BLaER1 (cell line): ENCODE data around the gene RAD1.

Source experiments
- H3K27ac ChIP-seq: shearing (Covaris generic); formaldehyde crosslinking; 2 replicates; pipeline ENCODE4 v1.8.1; 2022
- H3K27me3 ChIP-seq: shearing (Covaris generic); formaldehyde crosslinking; 2 replicates; pipeline ENCODE4 v1.8.1; 2022
- H3K36me3 ChIP-seq: shearing (Covaris generic); formaldehyde crosslinking; 2 replicates; pipeline ENCODE4 v1.8.1; 2022
- H3K4me1 ChIP-seq: shearing (Covaris generic); formaldehyde crosslinking; 2 replicates; pipeline ENCODE4 v1.8.1; 2022
- H3K4me2 ChIP-seq: shearing (Covaris generic); formaldehyde crosslinking; 2 replicates; pipeline ENCODE4 v1.8.1; 2022
- H3K4me3 ChIP-seq: shearing (Covaris generic); formaldehyde crosslinking; 2 replicates; pipeline ENCODE4 v1.8.1; 2022
- H3K9ac ChIP-seq: shearing (Covaris generic); formaldehyde crosslinking; 2 replicates; pipeline ENCODE4 v1.8.1; 2022
- H3K9me3 ChIP-seq: shearing (Covaris generic); formaldehyde crosslinking; 2 replicates; pipeline ENCODE4 v1.8.1; 2022
- H4K20me1 ChIP-seq: shearing (Covaris generic); formaldehyde crosslinking; 2 replicates; pipeline ENCODE4 v1.8.1; 2022
- Cebpa-rat ChIP-seq: shearing (Covaris generic); IDR thresholded peaks from 2 replicates; pipeline ENCODE4 v1.8.1; 2022

RAD1 gene

DNA sequence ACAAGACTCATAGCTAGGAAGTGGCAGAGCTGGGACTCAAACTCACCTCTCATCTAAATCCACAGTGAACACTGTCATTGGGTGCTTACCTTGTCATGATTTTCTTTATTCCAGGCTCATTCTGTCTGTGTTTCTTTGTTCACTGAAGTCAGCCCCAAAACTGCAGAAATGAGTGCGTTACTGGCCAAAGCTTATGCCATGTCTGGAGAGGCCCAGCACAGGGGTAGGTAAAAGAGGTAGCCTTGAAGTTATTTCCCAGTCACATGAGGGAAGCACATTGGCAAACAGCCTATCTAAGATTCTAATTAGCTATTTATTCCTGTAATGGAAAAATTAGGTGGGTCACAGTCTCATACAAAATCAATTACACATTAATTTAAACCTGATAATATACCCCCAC lies 46.5 kb downstream of the RAD1 start:
- no peak overlapping the region for H3K4me3 ChIP-seq
- H3K9ac ChIP-seq: no peak overlapping the region
- H3K4me2 ChIP-seq: no peak overlapping the region
- no peaks in the 10 kb centered on the region for H3K9me3 ChIP-seq
- peaks cover 7% of the 10 kb centered on the region for H3K4me1 ChIP-seq
- no peaks in the 10 kb centered on the region for H3K27me3 ChIP-seq
- H3K27ac ChIP-seq: no peak overlapping the region
- no peaks in the 10 kb centered on the region for H4K20me1 ChIP-seq
- no peaks in the 10 kb centered on the region for H3K36me3 ChIP-seq
- no peak for TF ChIP-seq Cebpa-rat

DNA sequence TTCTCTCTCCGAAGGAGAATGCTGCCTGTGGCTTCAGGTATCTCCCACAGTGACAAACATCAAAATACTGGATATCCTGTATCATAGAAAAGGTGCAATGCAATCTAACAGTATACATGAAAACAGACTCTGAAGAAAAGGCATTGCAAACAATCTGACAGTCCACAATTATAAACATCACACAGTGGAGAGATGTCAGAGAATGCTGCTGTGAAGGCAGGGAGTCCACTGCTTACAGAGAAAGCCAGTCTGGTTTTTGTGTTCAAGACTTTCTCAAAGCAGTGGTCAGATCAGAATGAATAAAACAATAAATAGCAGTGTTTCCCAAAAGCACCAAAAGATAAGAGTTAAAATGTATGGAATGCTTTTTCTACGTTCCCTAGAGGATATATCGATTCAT lies 47.6 kb downstream of the RAD1 start:
- Histone ChIP-seq H3K4me1 (peaks cover 18% of the 10 kb centered on the region), H3K4me3 (no peak overlapping the region), H4K20me1 (no peaks in the 10 kb centered on the region), H3K27me3 (no peaks in the 10 kb centered on the region), H3K27ac (no peak overlapping the region), H3K36me3 (no peaks in the 10 kb centered on the region), H3K4me2 (no peak overlapping the region), H3K9ac (no peak overlapping the region), H3K9me3 (no peaks in the 10 kb centered on the region)
- TF ChIP-seq Cebpa-rat: no peak

DNA sequence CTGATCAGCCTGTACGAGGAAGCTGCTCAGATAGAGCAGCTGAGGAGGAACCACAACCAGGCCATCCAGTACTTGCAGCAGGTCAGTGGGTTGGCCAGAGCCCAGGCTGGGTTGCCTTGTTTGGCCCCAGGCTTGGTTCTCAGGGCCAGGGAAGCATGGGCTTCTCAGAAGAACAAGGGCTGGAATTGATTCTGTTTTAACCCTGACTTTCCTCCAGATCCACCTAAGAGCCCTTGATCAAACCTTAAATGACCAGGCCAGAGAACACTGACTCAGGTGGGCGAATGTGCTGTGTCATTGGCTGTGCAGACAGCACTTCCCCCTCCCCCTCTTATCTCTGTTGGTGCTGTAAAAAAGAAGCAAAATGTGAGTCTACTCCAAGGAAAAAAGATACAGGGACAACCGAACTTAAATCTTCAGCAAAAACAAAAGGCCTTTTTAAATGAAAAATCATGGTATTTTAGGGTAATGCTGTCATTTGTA lies 48.3 kb downstream of the RAD1 start:
- H3K27ac ChIP-seq: no peak overlapping the region
- H3K9me3 ChIP-seq: no peaks in the 10 kb centered on the region
- H3K9ac ChIP-seq: no peak overlapping the region
- TF ChIP-seq Cebpa-rat: no peak
- H4K20me1 ChIP-seq: no peaks in the 10 kb centered on the region
- no peak overlapping the region for H3K4me3 ChIP-seq
- H3K4me1 ChIP-seq: peaks cover 20% of the 10 kb centered on the region
- no peak overlapping the region for H3K4me2 ChIP-seq
- H3K36me3 ChIP-seq: no peaks in the 10 kb centered on the region
- H3K27me3 ChIP-seq: no peaks in the 10 kb centered on the region

GRCh38 chr5:34865091-34865490 lies 50.2 kb downstream of the RAD1 start:
- Histone ChIP-seq H3K27me3 (no peaks in the 10 kb centered on the region), H3K27ac (no peak overlapping the region), H4K20me1 (no peaks in the 10 kb centered on the region), H3K9ac (no peak overlapping the region), H3K4me3 (no peak overlapping the region), H3K36me3 (no peaks in the 10 kb centered on the region), H3K4me1 (peaks cover 20% of the 10 kb centered on the region), H3K4me2 (no peak overlapping the region), H3K9me3 (no peaks in the 10 kb centered on the region)
- no peak for TF ChIP-seq Cebpa-rat

DNA sequence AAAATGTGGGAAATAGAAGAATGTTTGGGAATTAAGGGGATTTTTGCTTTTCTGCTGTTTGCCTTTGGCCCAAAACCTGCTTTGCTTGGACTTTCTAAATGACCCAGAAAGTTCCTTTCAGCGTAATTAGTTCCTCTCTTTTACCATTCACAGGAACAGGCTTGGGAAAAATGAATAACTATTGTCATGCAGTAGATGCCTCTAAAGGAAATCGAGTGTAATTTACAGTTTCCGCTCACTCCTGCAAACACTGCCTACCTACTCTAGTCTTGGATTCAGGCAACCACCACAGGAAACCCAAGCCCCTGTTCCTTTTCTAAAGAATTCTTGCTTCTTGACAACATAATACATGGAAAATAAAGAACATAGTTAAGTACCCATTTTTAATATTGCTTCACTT lies 51.4 kb downstream of the RAD1 start:
- Histone ChIP-seq H4K20me1 (no peaks in the 10 kb centered on the region), H3K36me3 (no peaks in the 10 kb centered on the region), H3K4me2 (peak overlapping the region; percentile 59), H3K27me3 (no peaks in the 10 kb centered on the region), H3K9ac (no peak overlapping the region), H3K27ac (no peak overlapping the region), H3K4me3 (no peak overlapping the region), H3K9me3 (no peaks in the 10 kb centered on the region), H3K4me1 (peaks cover 25% of the 10 kb centered on the region)
- no peak for TF ChIP-seq Cebpa-rat

DNA sequence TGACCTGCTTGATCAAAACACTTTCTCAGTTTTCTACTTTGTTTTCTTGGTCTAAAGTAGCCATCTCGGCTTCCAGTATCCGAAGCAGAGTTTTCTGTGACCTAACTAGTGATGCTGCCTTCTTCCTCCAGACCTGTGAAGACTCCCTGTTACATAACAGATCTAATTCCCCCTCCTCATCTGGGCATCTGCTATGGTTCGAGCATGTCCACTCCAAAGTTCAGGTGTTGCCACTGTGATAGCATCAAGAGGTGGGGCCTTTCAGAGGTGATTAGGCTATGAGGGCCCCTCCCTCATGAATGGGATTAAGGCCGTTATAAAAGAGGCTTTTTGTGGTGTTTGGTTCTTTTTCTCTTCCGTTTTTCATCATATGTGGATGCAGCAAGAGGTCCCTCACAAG lies 56.1 kb downstream of the RAD1 start:
- H3K36me3 ChIP-seq: no peaks in the 10 kb centered on the region
- H3K27ac ChIP-seq: no peak overlapping the region
- no peak overlapping the region for H3K9ac ChIP-seq
- no peaks in the 10 kb centered on the region for H3K27me3 ChIP-seq
- no peak overlapping the region for H3K4me2 ChIP-seq
- no peaks in the 10 kb centered on the region for H3K9me3 ChIP-seq
- TF ChIP-seq Cebpa-rat: no peak
- no peaks in the 10 kb centered on the region for H4K20me1 ChIP-seq
- H3K4me3 ChIP-seq: no peak overlapping the region
- H3K4me1 ChIP-seq: peaks cover 36% of the 10 kb centered on the region

DNA sequence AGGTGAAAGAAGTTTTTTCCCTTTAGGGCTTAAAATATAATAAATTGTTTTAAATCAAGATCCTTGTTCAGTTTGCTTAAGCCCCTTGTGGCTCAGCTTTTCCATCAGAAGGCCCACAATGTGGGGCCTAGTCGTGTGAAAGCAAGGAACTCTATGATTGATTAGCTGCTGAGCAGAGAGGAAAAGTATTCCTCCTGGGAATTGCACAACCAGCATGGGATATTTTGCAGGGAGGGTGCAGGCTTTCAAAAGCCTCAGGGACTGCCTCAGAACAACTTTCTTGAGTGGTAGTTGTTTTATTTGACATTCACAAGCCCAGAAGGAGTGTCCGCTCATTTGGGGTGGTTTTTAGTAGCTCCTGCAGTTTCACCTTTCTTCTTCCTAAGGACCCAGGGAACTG lies 56.5 kb downstream of the RAD1 start:
- no peak for TF ChIP-seq Cebpa-rat
- peaks cover 36% of the 10 kb centered on the region for H3K4me1 ChIP-seq
- H3K9ac ChIP-seq: no peak overlapping the region
- no peak overlapping the region for H3K4me3 ChIP-seq
- H4K20me1 ChIP-seq: no peaks in the 10 kb centered on the region
- no peak overlapping the region for H3K4me2 ChIP-seq
- no peak overlapping the region for H3K27ac ChIP-seq
- no peaks in the 10 kb centered on the region for H3K9me3 ChIP-seq
- H3K36me3 ChIP-seq: no peaks in the 10 kb centered on the region
- H3K27me3 ChIP-seq: no peaks in the 10 kb centered on the region

GRCh38 chr5:34857894-34858293 lies 57.4 kb downstream of the RAD1 start:
- Histone ChIP-seq H3K27me3 (no peaks in the 10 kb centered on the region), H3K4me2 (no peak overlapping the region), H3K27ac (no peak overlapping the region), H3K36me3 (no peaks in the 10 kb centered on the region), H4K20me1 (no peaks in the 10 kb centered on the region), H3K9me3 (0 out of 2 replicates have a peak, but pooled peaks cover 3% of the 10 kb centered on the region), H3K4me3 (no peak overlapping the region), H3K4me1 (peaks cover 36% of the 10 kb centered on the region), H3K9ac (no peak overlapping the region)
- TF ChIP-seq Cebpa-rat: no peak

- no peaks in the 10 kb centered on the region for H4K20me1 ChIP-seq
- no peak overlapping the region for H3K27ac ChIP-seq
- H3K9me3 ChIP-seq: 0 out of 2 replicates have a peak, but pooled peaks cover 7% of the 10 kb centered on the region
- no peak for TF ChIP-seq Cebpa-rat
- H3K4me2 ChIP-seq: no peak overlapping the region
- H3K36me3 ChIP-seq: no peaks in the 10 kb centered on the region
- H3K4me1 ChIP-seq: peaks cover 32% of the 10 kb centered on the region
- H3K4me3 ChIP-seq: no peak overlapping the region
- H3K9ac ChIP-seq: no peak overlapping the region
- H3K27me3 ChIP-seq: no peaks in the 10 kb centered on the region
Observed at GRCh38 chr5:34857161-34857560, 58.1 kb downstream of the RAD1 start.
